ENCODE data around the gene MRPL34.

MRPL34 gene

DNA sequence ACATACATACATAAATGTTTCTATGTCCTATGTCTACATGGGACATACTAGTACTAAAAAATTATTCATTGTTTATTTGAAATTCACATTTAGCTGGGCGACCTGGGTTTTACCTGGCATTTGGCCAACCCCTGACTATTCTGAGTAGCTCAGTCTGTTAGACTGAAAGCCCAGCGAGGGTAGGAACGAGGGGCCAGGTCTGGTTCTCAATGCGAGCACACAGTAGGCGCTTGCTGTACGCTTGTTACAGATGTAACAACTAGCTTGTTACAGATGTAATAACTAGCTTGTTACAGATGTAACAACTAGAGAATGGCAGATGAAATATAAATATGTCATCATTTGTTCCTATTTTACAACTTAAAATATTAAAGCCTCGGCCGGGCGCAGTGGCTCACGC lies 29.9 kb downstream of the MRPL34 start:
- no peak overlapping the region for H3K4me3 ChIP-seq (IDR thresholded peaks at IDR 0.05; ENCODE audit: insufficient read depth, low read depth, low read length)
- no peak overlapping the region for H3K9ac ChIP-seq
- H3K4me2 ChIP-seq = peak overlapping the region; percentile 83

DNA sequence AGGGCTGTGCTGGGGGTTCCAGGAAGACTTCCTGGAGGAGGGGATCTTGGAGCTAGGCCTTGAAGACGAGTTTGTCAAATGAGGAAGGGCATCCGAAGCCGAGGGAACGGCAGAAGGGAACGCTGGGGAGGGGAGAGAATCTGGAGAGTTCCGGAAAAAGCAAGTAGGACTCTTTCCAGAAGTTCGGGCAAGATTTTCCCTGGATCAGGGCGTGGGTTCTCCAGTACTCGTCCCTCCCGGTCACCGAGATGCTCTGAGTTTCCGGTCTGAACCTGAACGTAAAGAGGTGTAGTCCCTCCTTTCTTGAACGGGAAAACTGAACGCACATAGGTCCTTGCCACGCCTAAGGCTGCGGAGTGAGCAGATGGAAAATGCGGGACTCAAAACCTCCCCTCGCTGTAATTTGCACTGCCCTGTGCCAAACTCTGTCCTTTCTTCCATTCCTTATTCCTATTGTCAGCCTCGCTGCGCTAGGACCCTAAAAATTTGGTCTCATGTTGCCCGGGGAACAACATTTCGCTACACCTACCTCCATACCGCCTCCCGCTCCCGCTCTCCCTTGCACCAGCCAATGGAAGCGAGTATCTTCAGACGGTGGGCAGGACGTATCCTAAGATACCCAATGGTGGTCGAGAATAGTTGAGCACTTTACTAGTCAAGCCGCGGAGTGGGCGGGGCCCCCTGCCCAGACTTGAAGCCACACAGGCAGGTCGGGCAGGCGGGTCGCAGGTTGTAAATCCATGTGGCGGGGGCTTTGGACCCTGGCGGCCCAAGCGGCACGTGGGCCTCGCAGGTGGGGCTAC lies 31.4 kb downstream of the MRPL34 start, which contains the start of gene GTPBP3:
Gene GTPBP3, plus strand, starts transcription at position 682 of the 803 bp plus-strand sequence. Its CDS starts 59 bp downstream, at position 741.
- Histone ChIP-seq H3K79me2 (ENCODE audit: insufficient read depth, low read depth) (no peaks in the 10 kb centered on the region), H3K36me3 (ENCODE audit: insufficient read depth) (no peaks in the 10 kb centered on the region), H3K9ac (peak within 1 kb of the TSS; percentile 54), H3K27ac (peak within 1 kb of the TSS; percentile 72), H3K4me1 (ENCODE audit: low read depth, poor library complexity, severe bottlenecking) (peaks cover 19% of the 10 kb centered on the region), H3K4me2 (peak within 1 kb of the TSS; percentile 88), H2AFZ (ENCODE audit: low read depth) (peak within 1 kb of the TSS; percentile 68; the same call in 1 of the 2 replicates), H4K20me1 (ENCODE audit: insufficient read depth) (no peaks in the 10 kb centered on the region), H3K27me3 (ENCODE audit: insufficient read depth, low read depth) (no peaks in the 10 kb centered on the region), H3K4me3 (IDR thresholded peaks at IDR 0.05; ENCODE audit: insufficient read depth, low read depth, low read length) (peak within 1 kb of the TSS; percentile 7)
- TF ChIP-seq, protein P1, sequence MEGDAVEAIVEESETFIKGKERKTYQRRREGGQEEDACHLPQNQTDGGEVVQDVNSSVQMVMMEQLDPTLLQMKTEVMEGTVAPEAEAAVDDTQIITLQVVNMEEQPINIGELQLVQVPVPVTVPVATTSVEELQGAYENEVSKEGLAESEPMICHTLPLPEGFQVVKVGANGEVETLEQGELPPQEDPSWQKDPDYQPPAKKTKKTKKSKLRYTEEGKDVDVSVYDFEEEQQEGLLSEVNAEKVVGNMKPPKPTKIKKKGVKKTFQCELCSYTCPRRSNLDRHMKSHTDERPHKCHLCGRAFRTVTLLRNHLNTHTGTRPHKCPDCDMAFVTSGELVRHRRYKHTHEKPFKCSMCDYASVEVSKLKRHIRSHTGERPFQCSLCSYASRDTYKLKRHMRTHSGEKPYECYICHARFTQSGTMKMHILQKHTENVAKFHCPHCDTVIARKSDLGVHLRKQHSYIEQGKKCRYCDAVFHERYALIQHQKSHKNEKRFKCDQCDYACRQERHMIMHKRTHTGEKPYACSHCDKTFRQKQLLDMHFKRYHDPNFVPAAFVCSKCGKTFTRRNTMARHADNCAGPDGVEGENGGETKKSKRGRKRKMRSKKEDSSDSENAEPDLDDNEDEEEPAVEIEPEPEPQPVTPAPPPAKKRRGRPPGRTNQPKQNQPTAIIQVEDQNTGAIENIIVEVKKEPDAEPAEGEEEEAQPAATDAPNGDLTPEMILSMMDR (conservative IDR thresholded peaks at IDR 0.05; ENCODE audit: low read depth, low read length) = no peak

More for the DNA sequence above, 29.9 kb downstream of the MRPL34 start:
- H4K20me1 ChIP-seq (ENCODE audit: insufficient read depth) = no peaks in the 10 kb centered on the region
- H3K27ac ChIP-seq = no peak overlapping the region
- peak overlapping the region; percentile 88; the same call in 1 of the 2 replicates for H2AFZ ChIP-seq (ENCODE audit: low read depth)
- peaks cover 19% of the 10 kb centered on the region for H3K4me1 ChIP-seq (ENCODE audit: low read depth, poor library complexity, severe bottlenecking)
- H3K36me3 ChIP-seq (ENCODE audit: insufficient read depth) = no peaks in the 10 kb centered on the region
- H3K27me3 ChIP-seq (ENCODE audit: insufficient read depth, low read depth) = no peaks in the 10 kb centered on the region
- H3K79me2 ChIP-seq (ENCODE audit: insufficient read depth, low read depth) = no peaks in the 10 kb centered on the region
- TF ChIP-seq, protein P1 (conservative IDR thresholded peaks at IDR 0.05; ENCODE audit: low read depth, low read length) = no peak

DNA sequence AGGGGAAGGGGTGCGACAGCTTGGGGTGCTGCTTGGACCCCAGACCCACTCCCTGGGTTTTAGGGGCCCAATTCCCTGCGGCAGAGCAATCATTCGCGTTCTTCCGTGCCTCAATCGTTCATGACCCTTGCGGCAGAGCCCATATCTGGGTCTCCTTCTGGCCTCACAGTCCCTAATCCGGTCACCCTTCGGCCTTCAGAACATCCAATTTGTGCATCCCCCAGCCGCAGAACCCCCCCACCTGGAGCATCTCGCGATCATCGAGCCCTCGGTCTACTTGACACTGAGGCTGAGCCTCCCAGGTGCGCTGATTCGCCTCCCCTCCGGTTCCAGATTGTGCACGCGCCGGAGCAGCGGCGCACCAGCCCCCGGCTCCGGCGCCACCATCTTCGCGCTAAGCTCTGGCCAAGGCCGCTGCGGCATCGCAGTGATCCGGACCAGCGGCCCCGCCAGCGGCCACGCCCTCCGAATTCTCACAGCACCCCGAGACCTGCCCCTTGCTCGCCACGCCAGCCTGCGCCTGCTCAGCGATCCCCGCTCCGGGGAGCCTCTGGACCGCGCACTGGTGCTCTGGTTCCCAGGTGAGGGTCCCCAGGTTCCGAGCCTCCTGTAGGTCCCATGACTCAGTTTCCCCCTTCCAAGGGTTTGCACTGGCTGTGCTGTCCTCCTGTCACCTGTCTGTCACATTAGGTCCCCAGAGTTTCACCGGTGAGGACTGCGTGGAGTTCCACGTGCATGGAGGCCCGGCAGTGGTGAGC lies 32.2 kb downstream of the MRPL34 start:
- Histone ChIP-seq H3K9ac (peak overlapping the region; percentile 45), H2AFZ (ENCODE audit: low read depth) (peak overlapping the region; percentile 27; the same call in 1 of the 2 replicates), H3K4me2 (peak overlapping the region; percentile 88), H3K79me2 (ENCODE audit: insufficient read depth, low read depth) (no peaks in the 10 kb centered on the region), H3K36me3 (ENCODE audit: insufficient read depth) (no peaks in the 10 kb centered on the region), H3K27ac (peak overlapping the region; percentile 35), H3K27me3 (ENCODE audit: insufficient read depth, low read depth) (no peaks in the 10 kb centered on the region), H3K4me3 (IDR thresholded peaks at IDR 0.05; ENCODE audit: insufficient read depth, low read depth, low read length) (no peak overlapping the region), H3K4me1 (ENCODE audit: low read depth, poor library complexity, severe bottlenecking) (peaks cover 16% of the 10 kb centered on the region), H4K20me1 (ENCODE audit: insufficient read depth) (no peaks in the 10 kb centered on the region)
- TF ChIP-seq, protein P1 (conservative IDR thresholded peaks at IDR 0.05; ENCODE audit: low read depth, low read length) = no peak

DNA sequence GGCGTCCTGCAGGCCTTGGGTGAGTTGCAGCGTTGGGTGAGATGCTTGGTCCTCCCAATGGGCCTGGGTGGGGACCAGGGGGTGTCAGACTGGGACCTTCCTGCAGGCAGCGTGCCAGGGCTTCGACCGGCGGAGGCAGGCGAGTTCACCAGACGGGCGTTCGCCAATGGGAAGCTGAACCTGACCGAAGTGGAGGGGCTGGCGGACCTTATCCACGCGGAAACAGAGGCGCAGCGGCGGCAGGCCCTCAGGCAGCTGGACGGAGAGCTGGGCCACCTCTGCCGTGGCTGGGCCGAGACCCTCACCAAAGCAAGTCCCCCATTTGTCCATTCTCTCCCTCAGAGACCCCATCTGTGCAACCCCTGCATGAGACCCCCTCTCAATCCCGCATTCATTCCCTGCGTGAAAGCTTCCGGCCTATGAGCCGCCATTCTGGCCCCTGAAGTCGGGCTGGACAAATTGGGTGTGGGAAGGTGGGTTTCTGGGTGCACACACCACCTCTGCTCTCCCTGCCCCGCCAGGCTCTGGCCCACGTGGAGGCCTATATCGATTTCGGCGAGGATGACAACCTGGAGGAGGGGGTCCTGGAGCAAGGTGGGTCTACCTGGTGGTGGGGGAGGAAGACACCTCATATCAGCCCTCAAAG lies 32.9 kb downstream of the MRPL34 start:
- H3K36me3 ChIP-seq (ENCODE audit: insufficient read depth) = no peaks in the 10 kb centered on the region
- H3K4me2 ChIP-seq = peak overlapping the region; percentile 88
- TF ChIP-seq, protein P1 (conservative IDR thresholded peaks at IDR 0.05; ENCODE audit: low read depth, low read length) = no peak
- peaks cover 16% of the 10 kb centered on the region for H3K4me1 ChIP-seq (ENCODE audit: low read depth, poor library complexity, severe bottlenecking)
- H2AFZ ChIP-seq (ENCODE audit: low read depth) = 0 out of 2 replicates have a peak overlapping the region, but pooled peaks have one; percentile 27
- no peaks in the 10 kb centered on the region for H3K27me3 ChIP-seq (ENCODE audit: insufficient read depth, low read depth)
- H3K9ac ChIP-seq = peak overlapping the region; percentile 45; the same call in 1 of the 2 replicates
- H4K20me1 ChIP-seq (ENCODE audit: insufficient read depth) = no peaks in the 10 kb centered on the region
- no peak overlapping the region for H3K4me3 ChIP-seq (IDR thresholded peaks at IDR 0.05; ENCODE audit: insufficient read depth, low read depth, low read length)
- no peaks in the 10 kb centered on the region for H3K79me2 ChIP-seq (ENCODE audit: insufficient read depth, low read depth)
- H3K27ac ChIP-seq = no peak overlapping the region

Data from KMS-11 (cell line).